ENCODE measurements around the gene GCN1.
A peak's percentile ranks its signal among the peaks of the same experiment; 100 is the strongest.

GCN1 gene

GRCh38 chr12:120175537-120175936 lies 19.0 kb downstream of the GCN1 start:
- DNase-seq (ENCODE audit: low spot score) = no peak

GRCh38 chr12:120175062-120175461 lies 19.5 kb downstream of the GCN1 start:
- DNase-seq (ENCODE audit: low spot score) = peak; percentile 33

GRCh38 chr12:120172053-120172452 lies 22.5 kb downstream of the GCN1 start:
- no peak for DNase-seq (ENCODE audit: low spot score)

GRCh38 chr12:120170631-120171030 lies 23.9 kb downstream of the GCN1 start:
- no peak for DNase-seq (ENCODE audit: low spot score)

DNA sequence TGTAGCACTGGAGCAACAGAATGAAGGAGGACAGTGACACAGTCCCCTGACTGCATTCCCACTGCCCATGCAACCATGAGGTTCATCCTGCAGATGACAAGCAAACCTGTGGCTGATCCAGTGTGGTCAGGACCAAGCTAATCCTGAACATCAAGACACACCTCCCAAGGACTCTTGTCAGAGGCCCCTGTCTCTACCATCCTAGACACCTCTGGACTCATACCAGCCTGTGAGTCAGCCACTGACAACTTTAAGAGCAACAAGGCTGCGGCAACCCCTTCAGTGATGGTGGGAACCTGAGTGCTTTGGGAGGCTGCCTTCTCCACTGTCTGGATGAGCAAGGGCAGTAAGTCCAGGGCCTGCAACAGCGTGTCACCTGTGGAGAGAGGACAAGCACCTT lies 24.6 kb downstream of the GCN1 start:
- no peak for DNase-seq (ENCODE audit: low spot score)

DNA sequence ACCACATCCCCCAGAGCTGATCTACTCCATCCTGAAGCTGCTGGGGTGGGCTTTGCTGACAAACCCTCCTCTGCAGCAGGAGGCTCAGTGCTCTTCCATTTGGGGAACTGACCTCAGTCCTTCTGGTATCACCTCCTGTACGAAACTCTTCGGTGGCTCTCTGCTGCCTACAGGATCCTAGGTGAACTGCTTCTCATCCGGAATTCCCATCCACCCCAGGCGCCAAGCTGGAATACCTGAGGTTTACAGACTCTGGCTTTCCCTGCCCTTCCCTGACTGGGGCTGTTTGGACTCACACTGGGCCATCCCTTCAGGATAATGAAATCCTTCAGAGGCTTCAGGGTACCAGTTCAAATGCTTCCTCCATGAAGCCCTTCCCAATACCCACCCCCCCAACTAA lies 26.2 kb downstream of the GCN1 start:
- DNase-seq (ENCODE audit: low spot score) = no peak

DNA sequence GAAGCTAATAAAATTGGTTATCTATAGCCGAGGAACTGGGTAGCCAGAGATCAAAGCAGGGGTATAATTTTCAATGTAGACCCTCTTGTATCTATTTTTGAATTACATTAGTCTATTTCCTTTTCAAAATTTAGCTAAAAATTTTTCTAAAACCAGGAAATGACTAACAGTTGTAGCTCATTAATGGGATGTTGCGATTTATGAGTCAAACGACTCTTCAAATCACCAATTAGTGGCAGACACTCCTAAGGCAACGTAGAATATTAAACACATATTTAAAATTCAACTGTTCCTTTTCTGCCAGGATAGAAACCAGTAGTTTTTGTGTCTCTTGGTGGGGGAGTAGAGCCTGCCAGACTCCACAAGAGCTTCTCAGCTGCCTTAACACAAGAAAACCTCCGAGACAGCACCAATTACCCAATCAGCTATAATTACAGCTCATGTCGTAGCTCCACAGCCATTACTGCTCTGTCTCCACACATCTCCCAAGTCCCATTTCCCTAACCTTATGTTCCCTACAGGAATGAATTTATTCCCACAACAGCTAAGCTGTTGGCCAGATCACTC lies 26.9 kb downstream of the GCN1 start:
- DNase-seq (ENCODE audit: low spot score) = no peak

- DNase-seq (ENCODE audit: low spot score) = no peak
Observed at GRCh38 chr12:120164293-120164692, 30.2 kb downstream of the GCN1 start.

GRCh38 chr12:120162763-120163162 lies 31.8 kb downstream of the GCN1 start:
- DNase-seq (ENCODE audit: low spot score) = no peak

DNA sequence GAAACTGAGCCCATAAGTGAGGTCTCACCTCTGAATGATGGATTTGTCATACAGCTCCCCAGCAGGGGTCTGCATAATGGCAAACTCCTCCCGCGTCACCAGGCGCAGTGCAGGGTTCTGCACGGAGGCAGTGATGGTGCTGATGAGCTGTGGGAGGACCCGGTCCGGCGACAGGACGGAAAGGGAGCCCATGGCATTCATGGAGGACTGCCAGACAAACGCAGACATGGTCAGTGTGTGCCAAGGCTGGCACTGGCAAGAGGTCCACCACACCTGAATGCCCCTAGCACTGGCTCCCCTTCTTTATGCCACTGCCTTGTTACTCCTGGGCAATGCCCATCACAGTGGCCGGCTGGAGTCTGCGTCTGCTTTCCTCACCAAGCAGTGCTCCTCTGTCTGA lies 32.7 kb downstream of the GCN1 start:
- no peak for DNase-seq (ENCODE audit: low spot score)

GRCh38 chr12:120159509-120160237 lies 34.8 kb downstream of the GCN1 start:
- no peak for DNase-seq (ENCODE audit: low spot score)

DNA sequence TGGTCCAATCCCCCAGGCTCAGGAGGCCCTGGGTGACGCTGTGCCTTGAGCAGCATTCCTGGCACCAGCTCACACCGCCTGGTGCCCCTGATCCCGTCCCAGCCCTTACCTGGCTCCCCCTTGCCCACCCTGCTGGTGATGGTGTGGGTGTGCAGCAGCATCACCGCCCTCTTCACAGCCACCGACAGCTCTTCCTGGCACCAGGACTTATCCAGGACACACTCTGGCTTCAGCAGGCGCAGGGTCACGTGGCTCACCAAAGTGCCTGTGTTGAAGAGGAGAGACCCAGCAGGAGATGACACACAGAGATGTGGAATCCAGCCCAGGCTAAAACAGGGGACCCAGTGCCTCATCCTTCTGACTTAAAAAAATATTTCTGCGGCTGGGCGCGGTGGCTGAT lies 36.2 kb downstream of the GCN1 start:
- DNase-seq (ENCODE audit: low spot score) = no peak

DNA sequence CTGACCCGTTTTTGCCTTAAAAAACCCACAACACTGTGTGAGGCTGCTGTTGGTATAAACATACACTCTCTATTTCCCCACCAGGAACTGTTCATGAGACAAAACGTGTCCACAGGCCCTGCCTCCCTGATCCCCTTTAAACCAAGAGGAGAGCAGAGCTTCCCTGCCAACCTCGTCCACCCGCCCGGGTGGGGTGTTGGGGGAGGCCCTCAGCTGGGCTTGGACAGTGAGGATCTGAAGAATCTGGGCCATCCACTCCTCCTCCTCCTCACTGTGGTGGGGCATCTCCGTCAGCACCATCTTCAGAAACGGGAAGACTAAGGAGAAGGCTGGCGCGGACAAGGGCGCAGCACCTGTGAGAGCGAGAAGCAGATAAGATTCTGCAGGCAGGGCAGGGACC lies 36.8 kb downstream of the GCN1 start:
- no peak for DNase-seq (ENCODE audit: low spot score)

GRCh38 chr12:120156315-120157259 lies 37.9 kb downstream of the GCN1 start:
- no peak for DNase-seq (ENCODE audit: low spot score)

DNA sequence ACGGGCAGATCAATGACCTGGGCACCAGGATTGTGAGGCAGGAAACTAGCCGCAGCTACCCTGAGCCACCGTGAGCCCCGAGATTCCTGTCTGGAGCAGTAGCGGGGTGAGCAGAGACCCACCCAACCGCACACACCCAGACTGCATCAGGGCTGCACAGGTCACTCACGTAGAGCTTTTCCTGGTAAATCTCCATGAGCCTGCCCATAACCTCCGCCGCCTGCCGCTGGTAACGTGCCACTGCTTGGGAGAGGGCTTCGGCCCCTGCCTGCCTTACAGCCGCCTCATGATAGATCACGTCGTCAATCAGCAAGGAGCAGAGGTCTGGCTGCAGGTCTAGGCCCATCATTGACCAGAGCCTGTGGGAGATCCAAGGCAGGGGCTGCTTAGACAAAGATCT lies 39.4 kb downstream of the GCN1 start:
- no peak for DNase-seq (ENCODE audit: low spot score)

DNA sequence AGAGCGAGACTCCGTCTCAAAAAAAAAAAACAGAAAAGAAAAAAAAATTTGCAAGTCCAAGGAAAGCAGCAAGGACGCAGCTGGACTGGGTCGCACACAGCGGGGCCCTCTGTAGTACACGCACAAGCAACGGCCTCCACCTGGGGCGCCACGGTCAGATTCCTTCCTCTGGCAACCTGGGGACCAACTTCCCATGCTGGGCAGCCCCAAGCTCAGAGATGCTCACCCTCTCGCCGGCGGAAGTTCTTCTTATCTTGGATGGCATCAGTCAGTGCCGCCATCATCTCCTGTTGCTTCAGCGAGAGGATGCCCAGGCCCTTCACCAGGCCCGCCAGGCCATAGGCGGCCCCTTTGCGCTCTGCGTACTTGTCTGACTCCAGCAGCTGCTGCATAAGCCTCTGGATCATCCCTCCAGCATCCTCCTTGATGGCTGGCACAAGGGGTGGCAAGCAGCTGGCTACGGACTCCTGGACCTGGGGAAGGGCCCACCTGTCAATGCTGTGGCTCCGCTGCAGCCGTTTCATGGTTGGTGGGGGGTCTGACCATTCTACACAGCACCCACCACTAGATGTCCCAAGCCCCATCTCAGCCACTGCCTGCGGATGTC lies 43.5 kb downstream of the GCN1 start:
- DNase-seq (ENCODE audit: low spot score) = no peak

- DNase-seq (ENCODE audit: low spot score) = no peak
Observed at GRCh38 chr12:120148011-120148410, 46.5 kb downstream of the GCN1 start.

GRCh38 chr12:120145164-120145563 lies 49.4 kb downstream of the GCN1 start:
- DNase-seq (ENCODE audit: low spot score) = no peak

GRCh38 chr12:120144215-120144614 lies 50.3 kb downstream of the GCN1 start:
- DNase-seq (ENCODE audit: low spot score) = no peak

GRCh38 chr12:120142231-120142877 lies 52.2 kb downstream of the GCN1 start:
- no peak for DNase-seq (ENCODE audit: low spot score)

GRCh38 chr12:120141336-120141735 lies 53.2 kb downstream of the GCN1 start:
- DNase-seq (ENCODE audit: low spot score) = no peak

- no peak for DNase-seq (ENCODE audit: low spot score)
Observed at GRCh38 chr12:120140603-120141002, 53.9 kb downstream of the GCN1 start.
